Loucy (cell line): Measurements from ENCODE around the gene TIMM10B.

Source experiments
- EZH2phosphoT487 ChIP-seq: fragments of 200-600 bp; IDR thresholded peaks from 2 replicates; pipeline ENCODE4 v1.6.1; 2018; ENCODE audit warnings: antibody characterized with exemption, mild to moderate bottlenecking, moderate library complexity, borderline replicate concordance
- TF ChIP-seq, protein P1 (sequence below): fragments of 200-600 bp; sonication (generic); conservative IDR thresholded peaks from 2 replicates; pipeline ENCODE4 v1.5.1; 2014; ENCODE audit warnings: mild to moderate bottlenecking, antibody characterized with exemption, low read length

DNA sequence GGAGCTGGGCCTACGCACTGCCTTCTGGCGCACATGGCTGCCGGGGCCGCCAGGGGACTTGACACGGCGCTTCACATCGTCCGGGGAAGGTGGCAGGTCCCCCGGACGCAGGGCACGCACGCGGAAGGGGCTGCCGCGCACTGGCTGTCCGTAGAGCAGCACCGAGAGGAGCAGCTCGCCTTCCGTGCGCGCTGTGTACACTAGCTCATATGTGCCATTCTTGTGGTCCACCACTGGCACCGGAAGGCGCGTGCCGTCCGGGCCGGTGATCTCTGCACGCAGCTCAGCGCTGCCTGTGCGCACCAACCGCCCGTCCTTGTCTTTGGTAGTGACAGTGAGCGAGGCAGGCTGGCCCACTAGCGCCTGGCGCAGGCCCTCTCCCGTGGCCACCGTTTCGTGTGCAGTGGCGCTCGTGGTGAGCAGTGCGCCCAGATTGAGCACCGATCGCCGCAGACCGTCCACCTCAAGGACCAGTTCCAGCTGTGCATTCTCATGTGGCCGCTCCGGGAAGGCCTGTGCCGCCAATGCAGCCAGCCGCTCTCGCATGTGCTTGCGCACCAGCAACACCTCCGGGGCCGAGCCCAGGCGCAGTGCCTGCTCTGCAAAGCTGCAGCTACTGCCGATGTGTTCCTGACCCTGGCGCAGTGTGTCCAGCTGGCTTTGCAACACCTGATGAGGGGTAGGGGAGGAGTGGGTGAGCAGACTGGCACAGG is 24.8 kb upstream of the TIMM10B start:
- TF ChIP-seq, protein P1, sequence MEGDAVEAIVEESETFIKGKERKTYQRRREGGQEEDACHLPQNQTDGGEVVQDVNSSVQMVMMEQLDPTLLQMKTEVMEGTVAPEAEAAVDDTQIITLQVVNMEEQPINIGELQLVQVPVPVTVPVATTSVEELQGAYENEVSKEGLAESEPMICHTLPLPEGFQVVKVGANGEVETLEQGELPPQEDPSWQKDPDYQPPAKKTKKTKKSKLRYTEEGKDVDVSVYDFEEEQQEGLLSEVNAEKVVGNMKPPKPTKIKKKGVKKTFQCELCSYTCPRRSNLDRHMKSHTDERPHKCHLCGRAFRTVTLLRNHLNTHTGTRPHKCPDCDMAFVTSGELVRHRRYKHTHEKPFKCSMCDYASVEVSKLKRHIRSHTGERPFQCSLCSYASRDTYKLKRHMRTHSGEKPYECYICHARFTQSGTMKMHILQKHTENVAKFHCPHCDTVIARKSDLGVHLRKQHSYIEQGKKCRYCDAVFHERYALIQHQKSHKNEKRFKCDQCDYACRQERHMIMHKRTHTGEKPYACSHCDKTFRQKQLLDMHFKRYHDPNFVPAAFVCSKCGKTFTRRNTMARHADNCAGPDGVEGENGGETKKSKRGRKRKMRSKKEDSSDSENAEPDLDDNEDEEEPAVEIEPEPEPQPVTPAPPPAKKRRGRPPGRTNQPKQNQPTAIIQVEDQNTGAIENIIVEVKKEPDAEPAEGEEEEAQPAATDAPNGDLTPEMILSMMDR, result no peak
- no peak for TF ChIP-seq EZH2phosphoT487
